Tongue (tissue), 2 donors: ENCODE measurements around the gene SHH. TPM values are rescaled to one million over a fixed set of nuclear protein-coding genes. Genes with fewer than 3 reads are reported as not detected.
"Not testable (repeated sequence)": the region's sequence is repeated elsewhere in the genome, so short reads cannot be mapped to it uniquely, and the experiment has no call there.

ENCODE experiments used
- DNase-seq: peaks from one replicate; pipeline ENCODE4 v3.0.0-alpha.2; 2015
- total RNA-seq: library from RNA; depleted of rRNA; stranded (reverse); fragments of >200 nt; gene quantifications from one replicate; pipeline ENCODE4 v1.2.3, GENCODE V29; 2014

The SHH gene
- total RNA-seq, 1 donor from 2014 or later: 1.3 TPM

DNA sequence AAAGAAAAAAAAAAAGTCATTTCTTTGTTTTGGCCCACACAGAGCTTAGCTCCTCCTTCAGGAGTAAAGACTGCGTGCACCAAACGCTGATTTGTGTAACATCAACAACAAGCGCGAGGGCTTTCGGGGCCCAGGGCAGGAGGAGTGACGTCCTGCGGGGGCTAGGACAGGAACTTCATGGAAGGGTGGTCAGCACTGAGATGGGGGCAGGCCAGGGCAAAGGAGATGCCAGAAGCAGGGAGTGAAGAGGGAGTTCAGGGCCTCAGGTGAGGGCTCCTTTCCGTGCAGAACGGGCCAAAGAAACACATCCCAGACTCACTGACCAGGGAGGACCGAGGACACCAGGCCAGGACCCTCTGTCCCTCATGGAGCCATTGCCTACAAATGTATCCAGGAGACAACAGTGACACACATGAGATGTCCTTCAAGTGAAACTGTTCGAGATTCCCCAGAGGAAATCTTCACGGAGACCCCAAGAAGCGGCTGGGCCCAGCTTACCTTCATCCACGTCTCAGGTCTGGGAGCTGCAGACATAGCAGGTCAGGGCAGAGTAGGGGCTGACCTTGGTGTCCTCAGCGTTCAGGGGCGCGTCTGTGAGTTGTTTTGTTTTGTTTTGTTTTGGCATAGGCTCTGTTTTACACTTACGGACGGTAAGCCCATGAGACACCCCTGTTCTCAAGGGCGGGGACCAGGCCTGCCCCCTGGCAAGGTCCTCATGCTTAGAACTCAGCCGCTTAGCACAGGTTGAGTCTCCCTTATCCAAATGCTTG lies 30.4 kb upstream of the SHH start:
- DNase-seq: no peak

DNA sequence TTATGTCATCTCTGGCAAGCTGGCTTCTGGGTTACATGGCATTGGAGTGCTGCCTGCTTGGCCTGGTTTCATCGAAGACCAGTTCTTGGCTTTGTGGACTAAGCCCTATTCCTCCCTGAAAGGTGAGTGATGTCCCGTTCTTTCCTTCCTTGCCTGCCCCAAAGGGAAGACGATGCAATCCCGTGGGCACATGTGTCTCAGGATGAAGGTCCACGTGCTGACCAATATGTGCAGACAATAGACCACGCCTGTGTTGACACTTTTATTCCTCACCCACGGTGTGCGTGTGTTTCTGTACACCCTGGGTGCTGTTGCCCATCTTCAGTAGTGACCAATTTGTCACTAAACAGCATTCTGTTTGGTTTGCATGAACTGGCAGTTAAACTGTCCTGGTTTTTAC lies 28.6 kb upstream of the SHH start:
- no peak for DNase-seq

DNA sequence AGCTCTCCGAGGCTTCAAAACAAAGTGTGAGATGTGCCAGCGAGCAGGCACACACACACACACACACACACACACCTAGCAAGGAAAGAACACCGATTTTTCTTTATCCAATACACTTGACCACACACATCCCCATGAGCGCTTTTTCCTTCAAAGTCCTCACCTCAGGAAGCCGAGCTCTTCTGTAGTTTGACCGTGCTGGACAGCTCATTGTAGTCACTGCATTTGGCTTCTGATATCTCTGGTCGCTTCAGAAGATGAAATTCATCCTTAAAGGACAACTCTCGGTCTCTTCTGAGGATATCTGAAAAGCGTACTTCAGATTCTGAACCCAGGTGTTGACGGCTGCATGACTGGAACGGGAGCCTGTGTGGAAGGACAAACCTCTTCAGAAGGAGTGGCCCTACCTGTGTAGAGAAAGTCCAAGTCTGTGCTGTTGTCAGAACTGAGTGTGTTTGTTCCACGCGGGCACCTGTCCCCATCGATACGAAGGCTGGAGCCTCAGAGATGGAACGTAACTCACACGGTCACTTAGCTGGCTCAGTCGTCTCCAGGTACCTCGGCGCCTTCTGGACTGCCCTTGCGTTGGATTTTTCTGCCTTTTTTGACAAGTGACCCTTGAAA lies 28.1 kb upstream of the SHH start:
- no peak for DNase-seq

DNA sequence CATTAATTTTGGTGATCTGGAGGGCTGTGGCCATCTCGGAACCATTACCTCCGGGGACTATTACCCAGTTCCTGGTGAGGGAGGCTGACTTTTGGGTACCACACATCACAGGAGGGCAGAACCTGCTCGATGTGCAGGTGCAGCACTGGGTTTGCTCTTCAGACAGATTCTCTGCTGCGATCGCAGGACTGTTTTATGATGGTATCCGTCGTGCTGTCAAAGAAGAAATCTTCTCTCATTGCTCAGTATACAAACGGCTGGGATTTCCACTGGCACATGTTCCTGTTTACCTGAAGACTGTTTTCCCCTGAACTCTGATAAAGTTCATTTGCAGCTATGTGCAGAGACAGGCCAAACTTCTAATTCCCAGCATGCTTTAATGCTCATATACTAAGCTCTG lies 27.2 kb upstream of the SHH start:
- no peak for DNase-seq

DNA sequence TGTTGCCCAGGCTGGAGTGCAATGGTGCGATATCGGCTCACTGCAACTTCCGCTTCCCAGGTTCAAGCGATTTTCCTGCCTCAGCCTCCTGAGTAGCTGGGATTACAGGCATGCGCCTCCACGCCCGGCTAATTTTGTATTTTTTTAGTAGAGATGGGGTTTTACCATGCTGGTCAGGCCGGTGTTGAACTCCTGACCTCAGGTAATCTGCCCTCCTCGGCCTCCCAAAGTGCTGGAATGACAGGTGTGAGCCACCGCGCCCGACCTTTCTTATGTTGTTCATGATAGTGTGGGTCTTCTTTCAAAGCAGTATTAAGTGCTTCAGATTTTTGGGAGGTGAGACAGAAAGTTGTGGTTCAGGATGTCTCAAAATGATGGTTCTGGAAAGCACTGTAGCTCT lies 26.0 kb upstream of the SHH start:
- DNase-seq: not testable (repeated sequence)

DNA sequence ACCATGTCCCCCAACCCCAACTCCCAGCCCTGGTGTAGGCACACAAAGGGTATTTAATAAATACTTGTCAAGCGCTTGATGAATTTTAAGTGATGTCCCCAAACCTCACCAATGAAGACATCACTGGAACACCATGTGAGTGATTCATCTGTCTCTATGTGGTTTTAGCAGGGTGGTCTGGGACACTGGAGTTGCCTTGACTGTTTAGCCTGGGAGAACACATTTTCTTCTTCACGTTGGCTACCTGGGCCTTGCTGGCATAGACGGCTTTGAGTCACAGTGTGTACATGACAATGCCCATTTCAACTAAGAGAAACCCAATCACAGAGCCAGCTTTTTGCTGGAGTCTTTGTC lies 24.8 kb upstream of the SHH start:
- DNase-seq: no peak

DNA sequence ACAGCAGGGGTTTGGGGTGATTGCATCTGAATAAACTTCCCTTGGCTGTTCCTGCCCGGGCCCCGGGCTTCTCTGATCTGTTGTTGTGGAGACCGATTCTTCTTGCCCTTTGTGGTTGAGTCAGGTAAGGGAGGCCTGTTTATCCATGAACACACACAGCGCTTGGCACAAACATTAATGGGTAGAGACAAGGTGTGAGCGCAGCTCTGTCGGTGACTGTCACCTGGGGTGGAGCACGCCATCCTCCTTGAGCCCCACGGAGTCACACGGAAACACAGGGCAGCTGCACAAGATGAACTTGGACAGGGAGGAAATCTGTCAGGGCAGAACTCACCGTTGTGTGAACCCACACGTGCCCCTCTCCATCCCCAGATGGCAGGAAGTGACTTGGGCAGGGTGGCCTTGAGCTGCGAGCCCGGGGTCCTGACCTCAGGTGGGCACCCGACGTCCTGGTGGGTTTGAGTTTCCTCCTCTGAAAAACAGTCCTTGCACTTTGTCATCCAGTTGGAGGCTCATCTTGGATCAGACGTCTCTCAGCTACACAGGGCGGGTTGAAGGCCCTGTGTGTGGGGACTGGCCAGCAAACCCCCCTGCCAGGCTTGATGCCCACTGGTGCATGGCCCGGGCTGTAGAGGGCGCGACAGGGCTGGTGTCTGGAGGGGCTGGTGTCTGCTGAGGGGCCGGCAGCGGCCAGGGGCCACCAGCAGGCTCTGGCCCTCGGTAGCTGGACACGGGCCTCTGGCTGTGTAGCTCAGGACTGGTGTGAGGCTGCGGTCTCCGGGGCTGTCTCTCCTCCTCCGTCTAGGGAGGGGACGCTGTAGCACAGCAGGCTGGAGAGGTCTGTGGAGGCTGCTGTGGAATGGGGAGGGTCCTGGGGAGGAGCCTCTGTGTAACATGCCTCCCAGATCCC lies 24.2 kb upstream of the SHH start:
- DNase-seq: no peak

DNA sequence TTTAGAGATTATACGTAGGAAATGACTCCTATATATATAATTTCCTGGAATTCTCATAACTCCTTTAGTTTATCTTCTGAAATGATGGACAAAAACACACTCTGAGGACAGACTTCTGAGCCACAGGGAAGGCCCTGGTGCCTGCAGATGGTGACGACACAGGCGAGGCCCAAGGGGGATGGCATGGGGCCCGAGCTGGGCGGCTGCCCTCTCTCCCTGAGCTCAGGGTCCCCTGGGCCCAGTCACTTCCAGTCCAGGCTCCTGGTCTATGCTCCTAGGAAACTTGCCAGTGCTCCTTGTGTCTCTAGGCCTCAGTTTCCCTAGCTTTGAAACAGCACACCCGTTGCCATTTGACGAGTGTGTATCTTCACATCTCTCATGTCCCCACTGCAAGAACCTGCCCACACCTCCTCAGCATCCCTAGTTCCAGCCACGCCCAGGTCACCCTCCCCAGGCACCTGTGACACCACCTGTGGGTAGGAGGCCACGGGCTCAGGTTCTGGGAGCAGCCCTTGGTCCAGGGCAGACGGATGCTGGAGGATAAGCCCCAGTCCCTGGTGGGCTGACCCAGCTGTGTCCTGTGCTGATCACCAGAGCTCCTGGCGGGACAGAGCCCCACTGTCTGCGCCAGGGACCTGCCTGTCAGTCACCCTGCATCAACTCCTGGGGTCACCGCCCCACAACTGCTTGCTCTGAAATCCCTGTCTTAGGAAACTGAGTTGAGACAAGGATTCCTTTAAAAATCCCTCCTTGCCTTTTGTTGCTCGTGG lies 23.4 kb upstream of the SHH start:
- no peak for DNase-seq

DNA sequence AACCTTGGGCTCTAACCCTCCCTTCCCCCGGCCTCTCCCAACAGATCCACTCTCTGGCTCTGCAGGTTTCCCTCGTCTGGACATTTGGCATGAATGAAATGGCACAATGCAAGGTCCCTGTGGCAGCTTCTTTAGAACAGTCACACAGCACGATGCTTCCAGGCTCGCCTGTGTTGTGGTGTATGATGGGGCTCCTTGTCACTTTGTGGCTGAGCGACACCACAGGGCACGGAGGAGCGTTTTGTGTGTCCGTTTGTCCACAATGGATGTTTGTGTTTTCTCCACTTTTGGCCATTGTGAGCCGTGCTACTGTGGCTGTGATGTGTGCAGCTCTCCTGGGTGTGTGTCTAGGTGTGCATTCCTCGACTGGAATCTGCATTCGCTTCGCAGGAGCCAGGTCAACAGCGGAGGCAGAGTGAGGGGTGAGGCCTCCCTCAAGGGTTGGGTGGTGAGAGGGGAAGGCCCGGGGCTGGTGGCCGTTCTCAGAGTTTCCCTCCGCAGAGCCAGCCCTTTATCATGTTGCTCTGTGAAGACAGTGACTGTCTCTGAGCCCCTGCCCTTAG lies 22.3 kb upstream of the SHH start:
- no peak for DNase-seq

DNA sequence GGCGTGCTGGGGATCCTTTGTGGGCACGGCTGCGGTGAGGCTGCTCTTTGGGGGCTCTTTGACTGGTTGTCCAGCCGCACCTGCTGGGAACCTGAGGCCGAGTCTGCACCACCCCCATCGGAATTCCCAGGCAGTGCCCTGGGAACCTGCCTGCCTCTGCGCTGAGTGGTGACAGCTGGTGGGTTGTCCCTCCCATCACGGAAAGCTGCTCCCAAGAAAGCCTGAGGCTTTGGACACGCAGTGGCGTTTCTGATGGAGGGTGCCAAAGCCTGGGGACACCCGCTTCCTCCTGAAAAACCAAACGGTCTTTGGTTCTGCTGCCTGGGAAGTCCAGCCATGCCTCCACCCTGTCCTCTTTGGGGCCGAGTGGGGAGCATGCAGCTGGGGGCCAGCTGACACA lies 21.4 kb upstream of the SHH start:
- peak; percentile 54 for DNase-seq

DNA sequence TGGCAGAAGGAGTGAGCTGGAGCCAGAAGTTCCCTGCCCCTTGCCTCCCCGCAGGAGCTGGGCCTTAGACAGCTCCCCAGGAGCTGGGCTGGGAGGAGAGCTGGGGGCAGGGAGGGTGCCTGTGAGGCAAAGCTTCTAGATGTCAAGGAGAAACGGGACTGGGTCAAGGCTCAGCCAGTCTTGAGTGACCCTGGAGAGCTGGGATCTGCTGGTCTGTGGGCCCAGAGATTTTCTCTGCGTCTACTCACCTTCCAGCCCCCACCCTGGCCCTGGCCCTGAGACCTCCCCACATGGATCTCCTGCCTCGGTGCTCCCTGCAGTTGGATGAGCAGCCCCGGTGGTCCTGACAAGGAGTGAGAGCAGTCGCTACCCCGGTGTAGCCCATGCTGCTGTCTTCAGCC lies 20.3 kb upstream of the SHH start:
- no peak for DNase-seq

DNA sequence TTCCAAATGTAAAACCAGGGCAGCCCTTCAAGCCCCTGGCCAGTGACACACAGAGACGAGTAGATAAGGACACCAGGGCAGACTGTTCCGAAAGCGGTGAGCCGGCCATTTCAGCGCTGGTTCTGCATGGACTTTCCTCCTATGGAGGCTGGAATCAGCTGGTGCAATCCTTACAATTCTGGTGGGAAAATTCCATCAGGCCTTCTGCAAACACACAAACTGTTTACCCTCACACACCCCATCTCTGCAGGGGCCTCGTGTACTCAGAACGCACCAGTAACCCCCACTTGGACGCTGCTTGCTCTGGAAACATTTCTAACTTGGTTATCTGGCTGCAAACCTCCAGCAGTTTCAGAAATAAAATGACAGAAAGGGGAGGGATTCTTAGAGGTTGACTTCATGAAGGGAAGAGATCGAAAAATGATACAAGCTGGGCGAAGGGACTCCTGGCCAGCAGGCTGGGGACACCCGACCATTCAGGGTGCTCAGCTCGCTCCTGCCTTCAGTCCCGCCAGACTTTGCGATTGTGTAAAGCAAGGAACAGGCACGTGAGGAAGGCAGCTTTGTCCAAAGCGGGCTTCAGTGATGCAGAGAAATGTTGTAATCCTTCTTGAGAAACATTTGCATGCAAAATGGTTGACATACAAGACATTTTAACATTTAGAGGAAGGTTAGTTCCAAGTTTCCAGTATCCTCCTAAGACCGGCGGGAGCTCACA lies 19.7 kb upstream of the SHH start:
- DNase-seq: no peak

DNA sequence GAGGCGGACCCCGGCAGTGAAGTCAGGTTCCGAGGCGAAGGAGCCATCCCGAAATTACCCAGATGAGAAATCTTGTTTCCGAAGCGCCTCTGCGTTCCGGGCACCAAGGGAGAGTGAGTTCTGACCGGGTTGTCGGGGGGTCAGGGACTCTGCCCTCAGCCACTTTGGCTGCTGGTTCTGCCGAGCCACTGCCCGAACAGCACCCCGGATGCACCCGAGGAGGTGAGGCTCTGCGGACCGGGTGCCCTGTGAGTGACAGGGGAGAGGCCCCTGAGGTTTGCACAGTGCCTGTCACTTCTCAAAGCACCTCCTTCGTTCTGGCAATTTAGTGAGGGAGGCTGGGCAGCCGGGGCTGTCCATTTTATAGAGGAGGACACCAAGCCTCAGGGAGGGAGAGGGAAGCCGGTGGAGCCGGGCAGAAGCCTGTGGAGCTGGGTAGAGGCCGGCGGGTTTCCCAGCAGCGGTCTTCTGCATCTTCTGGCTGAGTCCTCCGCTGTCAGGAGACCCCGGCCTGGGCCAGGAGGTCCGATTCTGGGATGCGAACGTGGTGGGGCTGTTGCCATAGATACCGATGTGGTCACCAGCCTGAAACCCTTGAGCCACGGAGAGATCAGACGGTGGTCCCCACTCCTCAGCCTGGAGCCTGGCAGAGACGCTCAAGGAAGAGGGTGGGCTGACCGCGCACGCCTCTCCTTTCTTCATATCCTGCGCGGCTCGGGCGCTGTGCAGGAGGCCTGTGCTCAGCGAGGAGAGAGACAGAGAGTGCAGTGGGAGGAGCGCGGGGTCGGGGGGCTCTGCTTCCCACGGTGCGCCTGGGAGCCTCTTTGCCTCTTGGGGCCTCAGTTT lies 18.9 kb upstream of the SHH start:
- no peak for DNase-seq

DNA sequence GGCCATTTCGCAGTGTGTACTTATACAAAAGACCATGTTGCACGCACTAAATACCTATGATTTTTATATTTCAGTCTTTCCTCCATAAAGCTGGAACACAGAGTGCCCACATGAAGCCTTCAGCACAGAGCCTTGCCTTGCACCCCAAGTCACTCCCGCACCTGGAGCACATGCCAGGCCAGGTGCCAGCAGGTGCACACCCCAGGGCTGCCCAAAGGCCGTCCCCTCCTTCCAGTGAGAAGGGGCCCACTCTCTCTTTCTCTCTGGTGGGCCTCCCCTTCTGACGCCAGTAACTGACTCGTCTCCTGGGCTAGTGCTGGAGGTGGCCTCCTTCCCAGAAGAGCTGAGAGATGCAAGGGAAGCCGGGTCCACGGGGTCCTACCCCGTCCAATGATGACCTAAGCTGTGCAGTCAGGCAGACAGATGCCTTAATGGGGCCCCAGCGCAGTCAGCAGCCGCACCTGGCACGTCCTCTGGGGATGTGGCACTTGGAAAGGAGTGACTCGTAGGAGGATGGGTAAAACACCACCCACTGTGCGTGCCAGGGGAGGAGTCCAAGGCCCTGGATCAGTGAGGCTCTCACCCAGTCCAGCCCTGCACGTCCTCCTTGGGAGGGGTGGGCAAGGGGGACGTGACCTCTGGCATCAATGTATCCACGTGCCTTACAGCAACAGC lies 17.7 kb upstream of the SHH start:
- DNase-seq: no peak

DNA sequence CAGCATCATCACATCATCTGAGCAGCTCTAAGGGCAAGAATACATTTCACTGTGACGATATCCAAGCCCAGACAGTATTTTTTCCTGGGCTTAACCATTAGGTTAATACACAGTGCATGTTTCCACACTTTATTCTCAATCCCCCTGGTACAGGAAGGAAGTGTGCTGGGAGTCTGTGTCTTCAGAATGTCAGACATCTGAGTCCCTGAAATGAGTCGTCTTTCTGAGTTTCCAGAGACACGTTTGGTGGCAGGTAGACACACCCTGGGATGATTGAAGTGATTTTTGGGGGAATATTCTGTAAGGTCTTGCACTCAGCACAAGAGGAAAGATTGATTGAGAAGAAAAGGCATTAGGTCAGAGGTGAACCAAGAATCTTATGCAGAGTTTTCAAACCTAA lies 13.1 kb upstream of the SHH start:
- no peak for DNase-seq

DNA sequence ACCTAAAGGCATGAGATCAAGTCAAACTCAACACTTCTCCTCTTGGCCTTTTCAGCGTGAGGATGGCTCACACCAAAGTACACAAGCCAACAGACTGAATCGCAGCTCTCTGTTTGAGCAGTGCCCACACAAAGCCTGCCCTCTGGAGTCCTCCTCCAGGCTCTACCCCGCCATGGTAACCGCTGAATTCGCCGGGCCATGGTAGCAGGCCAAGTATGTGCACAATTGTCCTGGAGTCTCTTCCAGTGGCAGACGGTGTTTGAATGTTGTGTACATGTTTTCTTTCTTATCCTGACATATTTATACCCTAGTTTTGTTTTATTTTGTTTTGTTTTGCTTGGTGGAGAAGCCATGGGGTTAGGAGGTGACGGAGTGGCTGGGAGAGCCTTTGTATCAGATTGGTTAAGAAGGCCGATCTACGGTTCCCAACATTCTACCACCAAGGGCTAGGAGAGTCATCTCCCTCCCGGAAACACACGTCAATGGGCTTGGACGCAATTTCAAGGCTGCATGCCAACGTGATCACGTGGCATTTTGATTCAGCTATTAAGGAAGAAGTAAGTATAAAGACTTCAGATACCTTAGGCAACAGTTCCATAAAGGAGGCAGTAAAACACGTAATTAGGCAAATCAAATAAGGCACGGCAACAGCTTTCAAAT lies 12.1 kb upstream of the SHH start:
- DNase-seq: no peak

DNA sequence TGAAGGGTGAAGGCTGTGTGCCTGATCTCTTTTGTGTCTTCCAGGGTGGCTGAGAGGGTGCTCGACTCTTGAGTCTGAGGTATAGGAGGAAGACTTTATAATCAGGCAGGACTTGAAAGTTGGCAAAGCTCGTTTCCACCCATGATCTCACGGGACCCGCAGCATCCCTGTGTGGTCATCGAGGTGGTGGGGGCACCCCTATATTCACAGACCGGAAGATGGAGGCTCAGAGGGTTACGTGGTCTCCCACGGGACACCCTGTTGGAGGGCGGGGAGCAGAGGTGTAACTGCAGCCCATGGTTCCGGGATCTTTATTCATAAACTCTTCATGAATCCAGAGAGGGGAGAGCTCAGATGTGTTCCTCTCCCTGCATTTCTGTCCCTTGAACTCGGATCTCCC lies 9.6 kb upstream of the SHH start:
- DNase-seq: no peak

DNA sequence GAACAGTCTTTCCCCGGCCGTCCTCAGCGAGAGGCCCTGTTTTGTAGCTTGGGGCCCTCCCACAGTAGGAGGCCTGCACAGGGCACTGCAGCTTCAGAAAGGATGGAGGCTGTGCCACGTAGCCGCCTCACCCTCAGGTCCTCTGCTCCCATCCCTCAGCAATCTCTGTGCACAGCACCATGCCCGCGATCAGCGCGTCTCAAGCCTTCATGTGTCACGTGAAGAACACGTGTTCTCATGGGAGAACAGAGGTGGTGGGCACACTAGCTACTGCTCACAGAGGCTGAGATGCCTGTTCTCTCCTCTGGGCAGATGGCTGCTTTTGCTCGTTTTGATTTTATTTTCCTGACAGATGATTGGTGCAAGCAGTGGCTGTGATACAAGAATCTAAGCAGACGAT lies 8.5 kb upstream of the SHH start:
- DNase-seq: no peak

DNA sequence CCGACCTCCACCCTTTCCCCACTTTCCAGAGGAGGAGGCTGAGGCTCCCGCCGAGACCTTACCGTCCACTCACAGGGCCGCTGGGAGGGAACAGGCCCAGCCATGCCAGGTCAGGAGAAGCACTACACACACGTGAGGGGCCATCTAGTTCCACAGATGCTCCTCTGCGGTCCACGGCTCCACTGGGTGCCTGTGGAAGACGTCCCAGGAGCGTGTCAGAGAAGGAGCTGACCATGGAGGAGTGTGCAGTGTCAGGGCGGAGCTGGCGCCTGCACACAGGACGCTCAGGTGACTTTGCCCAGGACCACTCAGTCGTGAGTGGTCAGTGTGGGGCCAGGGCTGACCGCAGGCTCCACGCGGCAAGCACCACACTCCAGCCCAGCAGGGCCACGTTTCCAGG lies 8.0 kb upstream of the SHH start:
- DNase-seq: no peak
